MCF 10A (cell line): Measurements from ENCODE around the gene RSKR. TPM values are rescaled to one million over a fixed set of nuclear protein-coding genes. Genes with fewer than 3 reads are reported as not detected.
A peak's percentile ranks its signal among the peaks of the same experiment; 100 is the strongest.

ENCODE experiments used
- BruUV-seq: library from RNA; stranded (reverse); fragments of 400-500 nt; replicated peaks from 2 replicates; lab custom pipeline; 2021; lab: Mats Ljungman, UMichigan
- CTCF ChIA-PET: fragments of 300-600 bp; sonication (Branson Sonifier 250); formaldehyde crosslinking; extraction: SDS; loops from one replicate; lab custom pipeline; 2021; ENCODE audit warnings: antibody characterized with exemption, inconsistent platforms; lab: Yijun Ruan, JAX
- POLR2A ChIA-PET: fragments of 300-600, 350-650 bp; sonication (Branson Sonifier 250); formaldehyde crosslinking; extraction: SDS; loops from one replicate; lab custom pipeline; 2020; ENCODE audit warnings: antibody characterized with exemption, inconsistent platforms; lab: Yijun Ruan, JAX
- DNase-seq: peaks from one replicate; pipeline ENCODE4 v3.0.0-alpha.2; 2018; ENCODE audit not compliant: unreplicated experiment
- H3K27ac Mint-ChIP-seq: one replicate; pipeline ENCODE4 v1.8.0; 2022; ENCODE audit warnings: mild to moderate bottlenecking, low read depth, mixed read lengths; ENCODE audit not compliant: unreplicated experiment
- H3K27me3 Mint-ChIP-seq: one replicate; pipeline ENCODE4 v1.8.0; 2022; ENCODE audit warnings: mixed read lengths; ENCODE audit not compliant: insufficient read depth, unreplicated experiment
- H3K36me3 Mint-ChIP-seq: one replicate; pipeline ENCODE4 v1.8.0; 2022; ENCODE audit warnings: mild to moderate bottlenecking, moderate library complexity, mixed read lengths; ENCODE audit not compliant: insufficient read depth, unreplicated experiment
- H3K4me1 Mint-ChIP-seq: one replicate; pipeline ENCODE4 v1.8.0; 2022; ENCODE audit warnings: mixed read lengths; ENCODE audit not compliant: insufficient read depth, unreplicated experiment
- H3K4me3 Mint-ChIP-seq: one replicate; pipeline ENCODE4 v1.8.0; 2022; ENCODE audit warnings: mild to moderate bottlenecking, moderate library complexity, mixed read lengths; ENCODE audit not compliant: unreplicated experiment
- H3K9me3 Mint-ChIP-seq: one replicate; pipeline ENCODE4 v1.8.0; 2022; ENCODE audit warnings: mixed read lengths; ENCODE audit not compliant: unreplicated experiment
- CTCF ChIP-seq: fragments of 200-600 bp; IDR thresholded peaks from one replicate; pipeline ENCODE4 v1.8.0; 2022; ENCODE audit warnings: antibody characterized with exemption, mild to moderate bottlenecking; ENCODE audit not compliant: unreplicated experiment
- intact Hi-C: fragments of 100-400 bp; cut with micrococcal nuclease; formaldehyde crosslinking; loops from 2 replicates; pipeline ENCODE4 v1.14.1; 2022
- total RNA-seq: library from RNA; stranded (reverse); gene quantifications from 2 replicates; pipeline ENCODE4 v1.2.3, GENCODE V29; 2022

Gene RSKR
- total RNA-seq, 1 experiment from 2014 or later, result 19.9 TPM

GRCh38 chr17:28655160-28655559, 41.2 kb upstream of the RSKR start:
- H3K4me1 Mint-ChIP-seq, result peaks cover 10% of the 10 kb centered on the region
- POLR2A ChIA-PET, result interaction anchor here (0.8 to 1.7 kb wide), 2 partner anchors 11 to 36 kb away, joined by 4 to 7 read pairs; partner anchors contain the start of gene BLTP2
- peaks cover 56% of the 10 kb centered on the region for H3K36me3 Mint-ChIP-seq
- no peak for TF ChIP-seq CTCF
- DNase-seq, result no peak
- no peaks in the 10 kb centered on the region for H3K27me3 Mint-ChIP-seq
- intact Hi-C loops, result no loop called here
- H3K27ac Mint-ChIP-seq, result no peak overlapping the region
- CTCF ChIA-PET, result no interaction called here
- H3K9me3 Mint-ChIP-seq, result no peaks in the 10 kb centered on the region
- H3K4me3 Mint-ChIP-seq, result no peak overlapping the region
- no TSS peak for BruUV-seq

- BruUV-seq, result TSS peak; percentile 36
- no peak for TF ChIP-seq CTCF
- H3K4me3 Mint-ChIP-seq, result no peak overlapping the region
These were observed 34.7 kb upstream of the RSKR start for GRCh38 chr17:28648698-28649097.

GRCh38 chr17:28646039-28646754, 32.2 kb upstream of the RSKR start:
- Mint-ChIP-seq H3K36me3 (peaks cover 51% of the 10 kb centered on the region), H3K27ac (peak overlapping the region; percentile 86), H3K4me1 (peaks cover 27% of the 10 kb centered on the region), H3K9me3 (no peaks in the 10 kb centered on the region), H3K4me3 (peak overlapping the region; percentile 94), H3K27me3 (no peaks in the 10 kb centered on the region)
- TF ChIP-seq CTCF, result no peak
- CTCF ChIA-PET, result interaction anchor here (0.5 to 4.3 kb wide), 11 partner anchors 10 to 80 kb away, joined by 3 to 25 read pairs (median 4); partner anchors contain the start of genes RPL23A, SDF2, SUPT6H and TLCD1
- POLR2A ChIA-PET, result interaction anchor here (0.6 to 12.0 kb wide), 16 partner anchors 10 to 306 kb away, joined by 3 to 208 read pairs (median 4); partner anchors contain the start of genes PIGS, RPL23A, SDF2 and SUPT6H
- no peak for DNase-seq
- intact Hi-C loops, result loop anchor here (2.0 kb wide), 1 partner anchor 73 kb away; the partner anchor contains the start of gene RPL23A
- BruUV-seq, result no TSS peak

More at GRCh38 chr17:28648698-28649097, 34.7 kb upstream of the RSKR start:
- Mint-ChIP-seq H3K27ac (no peak overlapping the region), H3K9me3 (no peaks in the 10 kb centered on the region), H3K36me3 (peaks cover 46% of the 10 kb centered on the region), H3K4me1 (peaks cover 21% of the 10 kb centered on the region), H3K27me3 (no peaks in the 10 kb centered on the region)
- no peak for DNase-seq
- POLR2A ChIA-PET, result interaction anchor here (0.5 to 12.0 kb wide), 5 partner anchors 9 to 303 kb away, joined by 3 to 208 read pairs (median 4); partner anchors contain the start of genes PHF12, SDF2 and SUPT6H
- CTCF ChIA-PET, result interaction anchor here (0.6 to 1.2 kb wide), 5 partner anchors 8 to 305 kb away, joined by 3 to 5 read pairs (median 4); no protein-coding TSS in a partner anchor
- intact Hi-C loops, result no loop called here

- Mint-ChIP-seq H3K36me3 (peaks cover 53% of the 10 kb centered on the region), H3K4me1 (peaks cover 27% of the 10 kb centered on the region), H3K9me3 (no peaks in the 10 kb centered on the region), H3K4me3 (peak overlapping the region; percentile 94), H3K27ac (peak overlapping the region; percentile 83), H3K27me3 (no peaks in the 10 kb centered on the region)
- ChIA-PET CTCF (interaction anchor here (0.5 to 4.3 kb wide), 6 partner anchors 16 to 74 kb away, joined by 3 to 25 read pairs (median 4); partner anchors contain the start of genes RPL23A, SDF2 and SUPT6H), POLR2A (interaction anchor here (0.6 to 12.0 kb wide), 25 partner anchors 10 to 804 kb away, joined by 3 to 208 read pairs (median 5); partner anchors contain the start of genes ALDOC, PHF12, PIGS and RPL23A)
- DNase-seq, result no peak
- intact Hi-C loops, result no loop called here
- TF ChIP-seq CTCF, result no peak
- BruUV-seq, result TSS peak; percentile 90
These were observed 31.6 kb upstream of the RSKR start for GRCh38 chr17:28645576-28645939.
